Measurements from ENCODE around the gene ACSS1.

The ACSS1 gene

GRCh38 chr20:24992487-24993205 lies 65.3 kb downstream of the ACSS1 start, which contains the start of gene APMAP:
APMAP (minus strand) TSS chr20:24992751; CDS start chr20:24992688, 63 bp downstream.
- peak; percentile 94 for DNase-seq (ENCODE audit: low read depth)

GRCh38 chr20:24991897-24992486 lies 65.9 kb downstream of the ACSS1 start:
- DNase-seq (ENCODE audit: low read depth), result no peak

GRCh38 chr20:24990810-24991252 lies 67.1 kb downstream of the ACSS1 start:
- DNase-seq (ENCODE audit: low read depth), result no peak

- no peak for DNase-seq (ENCODE audit: low read depth)
These were observed 68.8 kb downstream of the ACSS1 start for GRCh38 chr20:24989162-24989561.

- no peak for DNase-seq (ENCODE audit: low read depth)
These were observed 69.8 kb downstream of the ACSS1 start for GRCh38 chr20:24987873-24988835.

GRCh38 chr20:24987244-24987643 lies 70.7 kb downstream of the ACSS1 start:
- DNase-seq (ENCODE audit: low read depth), result no peak

- DNase-seq (ENCODE audit: low read depth), result no peak
These were observed 71.4 kb downstream of the ACSS1 start for GRCh38 chr20:24986436-24987015.

- no peak for DNase-seq (ENCODE audit: low read depth)
These were observed 72.1 kb downstream of the ACSS1 start for GRCh38 chr20:24985802-24986201.

GRCh38 chr20:24984961-24985640 lies 72.8 kb downstream of the ACSS1 start:
- no peak for DNase-seq (ENCODE audit: low read depth)

- DNase-seq (ENCODE audit: low read depth), result no peak
These were observed 74.0 kb downstream of the ACSS1 start for GRCh38 chr20:24983896-24984295.

GRCh38 chr20:24981790-24982189 lies 76.1 kb downstream of the ACSS1 start:
- DNase-seq (ENCODE audit: low read depth), result no peak

- no peak for DNase-seq (ENCODE audit: low read depth)
These were observed 76.7 kb downstream of the ACSS1 start for GRCh38 chr20:24981282-24981681.

GRCh38 chr20:24980291-24981053 lies 77.5 kb downstream of the ACSS1 start:
- DNase-seq (ENCODE audit: low read depth), result no peak

- no peak for DNase-seq (ENCODE audit: low read depth)
These were observed 78.6 kb downstream of the ACSS1 start for GRCh38 chr20:24979036-24979960.

- no peak for DNase-seq (ENCODE audit: low read depth)
These were observed 79.4 kb downstream of the ACSS1 start for GRCh38 chr20:24978513-24978912.

- DNase-seq (ENCODE audit: low read depth), result no peak
These were observed 80.1 kb downstream of the ACSS1 start for GRCh38 chr20:24977797-24978196.

GRCh38 chr20:24977336-24977735 lies 80.6 kb downstream of the ACSS1 start:
- DNase-seq (ENCODE audit: low read depth), result no peak

- DNase-seq (ENCODE audit: low read depth), result no peak
These were observed 85.6 kb downstream of the ACSS1 start for GRCh38 chr20:24972341-24972740.

GRCh38 chr20:24971376-24972101 lies 86.4 kb downstream of the ACSS1 start:
- DNase-seq (ENCODE audit: low read depth), result no peak

Measured in activated T-helper 1 cell treated with Interleukin-2 at 50 U/mL for 16 hours (primary cell).